Neural cell (in vitro differentiated cells): ENCODE results near the gene SGCE. TPM values are rescaled to one million over a fixed set of nuclear protein-coding genes. Genes with fewer than 3 reads are reported as not detected.

ENCODE experiments used
- H2AFZ ChIP-seq: fragments of 200-600, 300-800 bp; sonication (generic), shearing (Covaris generic); 2 replicates; pipeline ENCODE4 v1.6.0; 2014; ENCODE audit warnings: low read depth, mild to moderate bottlenecking, antibody characterized with exemption, low read length, moderate library complexity
- H3F3A ChIP-seq: fragments of 200-600 bp; shearing (Covaris generic); 2 replicates; pipeline ENCODE4 v1.6.1; 2016; ENCODE audit warnings: mild to moderate bottlenecking, moderate library complexity, mixed read lengths, antibody characterized with exemption, low read length; ENCODE audit not compliant: insufficient read depth, poor library complexity, severe bottlenecking
- H3K27ac ChIP-seq: fragments of 200-600, 300-800 bp; sonication (generic), shearing (Covaris generic); 2 replicates; pipeline ENCODE4 v1.5.1; 2014; ENCODE audit warnings: mild to moderate bottlenecking, low read length, moderate library complexity
- H3K27me3 ChIP-seq: fragments of 300-800, 200-600 bp; sonication (generic), shearing (Covaris generic); 2 replicates; pipeline ENCODE4 v1.6.0; 2014; ENCODE audit warnings: mild to moderate bottlenecking, low read depth, low read length, moderate library complexity; ENCODE audit not compliant: insufficient read depth
- H3K36me3 ChIP-seq: fragments of 300-800, 200-600 bp; sonication (generic), shearing (Covaris generic); 2 replicates; pipeline ENCODE4 v1.5.1; 2014; ENCODE audit warnings: mild to moderate bottlenecking, antibody characterized with exemption, low read length, moderate library complexity; ENCODE audit not compliant: insufficient read depth
- H3K4me2 ChIP-seq: fragments of 300-800, 200-600 bp; sonication (generic), shearing (Covaris generic); 2 replicates; pipeline ENCODE4 v1.6.0; 2014; ENCODE audit warnings: mild to moderate bottlenecking, low read length
- H3K4me3 ChIP-seq: fragments of 300-800, 200-600 bp; sonication (generic), shearing (Covaris generic); 2 replicates; pipeline ENCODE4 v1.5.1; 2014; ENCODE audit warnings: mild to moderate bottlenecking, low read length, moderate library complexity
- H3K79me2 ChIP-seq: fragments of 200-600 bp; shearing (Covaris generic); replicated peaks from 2 replicates; pipeline ENCODE4 v1.6.0; 2014; ENCODE audit warnings: mild to moderate bottlenecking, low read length, moderate library complexity; ENCODE audit not compliant: insufficient read depth
- H3K9ac ChIP-seq: fragments of 300-800, 200-600 bp; sonication (generic), shearing (Covaris generic); 2 replicates; pipeline ENCODE4 v1.6.1; 2016; ENCODE audit warnings: mild to moderate bottlenecking, low read length, mixed read lengths
- H3K9me2 ChIP-seq: fragments of 200-600 bp; shearing (Covaris generic); 2 replicates; pipeline ENCODE4 v1.6.1; 2016; ENCODE audit warnings: mild to moderate bottlenecking, low read length, mixed read lengths; ENCODE audit not compliant: insufficient read depth
- H3K9me3 ChIP-seq: fragments of 200-600, 300-800 bp; sonication (generic), shearing (Covaris generic); 2 replicates; pipeline ENCODE4 v1.6.1; 2016; ENCODE audit warnings: mild to moderate bottlenecking, mixed run types, low read length, moderate library complexity, mixed read lengths
- H4K20me1 ChIP-seq: fragments of 200-600 bp; shearing (Covaris generic); 2 replicates; pipeline ENCODE4 v1.6.1; 2016; ENCODE audit warnings: mild to moderate bottlenecking, mixed run types; ENCODE audit not compliant: insufficient read depth
- CTCF ChIP-seq: fragments of 450-650 bp; IDR thresholded peaks from 2 replicates; pipeline ENCODE4 v1.5.1; 2014; ENCODE audit warnings: antibody characterized with exemption, mild to moderate bottlenecking, moderate library complexity; ENCODE audit not compliant: poor library complexity, severe bottlenecking
- EZH2 ChIP-seq: fragments of 200-600, 300-800 bp; shearing (Covaris generic), sonication (generic); IDR thresholded peaks from 2 replicates; pipeline ENCODE4 v1.6.1; 2014; ENCODE audit warnings: antibody characterized with exemption, low read length, borderline replicate concordance, mild to moderate bottlenecking; ENCODE audit not compliant: insufficient read depth, poor library complexity, severe bottlenecking
- MXI1 ChIP-seq: fragments of 450-650 bp; conservative IDR thresholded peaks from 2 replicates; pipeline ENCODE4 v1.6.1; 2014; ENCODE audit warnings: antibody characterized with exemption, mild to moderate bottlenecking; ENCODE audit not compliant: poor library complexity, severe bottlenecking
- POLR2AphosphoS5 ChIP-seq: IDR thresholded peaks from 2 replicates; pipeline ENCODE4 v1.6.1; 2012
- RAD21 ChIP-seq: fragments of 450-650 bp; conservative IDR thresholded peaks from 2 replicates; pipeline ENCODE4 v1.6.1; 2014; ENCODE audit warnings: antibody characterized with exemption, mild to moderate bottlenecking, moderate library complexity
- SMC3 ChIP-seq: fragments of 450-650 bp; conservative IDR thresholded peaks from 2 replicates; pipeline ENCODE4 v1.6.1; 2014; ENCODE audit warnings: antibody characterized with exemption, mild to moderate bottlenecking, moderate library complexity; ENCODE audit not compliant: poor library complexity
- TAF1 ChIP-seq: IDR thresholded peaks from 2 replicates; pipeline ENCODE4 v1.6.1; 2012; ENCODE audit warnings: low read depth
- polyA plus RNA-seq: library from polyadenylated mRNA; depleted of rRNA; stranded (reverse); fragments of >200 nt; gene quantifications from 2 replicates; pipeline ENCODE4 v1.2.3, GENCODE V29; 2014

The SGCE gene
- polyA plus RNA-seq, 1 donor from 2014 or later, result 94.6 TPM

GRCh38 chr7:94679358-94679757 lies 23.4 kb upstream of the SGCE start:
- H3K27me3 ChIP-seq, result no peaks in the 10 kb centered on the region
- H3K27ac ChIP-seq, result no peak overlapping the region
- no peak overlapping the region for H3K4me2 ChIP-seq
- H3K9me2 ChIP-seq, result no peaks in the 10 kb centered on the region
- no peak overlapping the region for H2AFZ ChIP-seq
- H3K9ac ChIP-seq, result no peak overlapping the region
- no peaks in the 10 kb centered on the region for H3K36me3 ChIP-seq
- H3K79me2 ChIP-seq, result no peaks in the 10 kb centered on the region
- TF ChIP-seq CTCF (no peak), TAF1 (no peak), SMC3 (no peak), RAD21 (no peak)
- no peak overlapping the region for H3K4me3 ChIP-seq
- no peaks in the 10 kb centered on the region for H3F3A ChIP-seq
- no peaks in the 10 kb centered on the region for H4K20me1 ChIP-seq
- no peaks in the 10 kb centered on the region for H3K9me3 ChIP-seq

GRCh38 chr7:94676431-94676830 lies 20.5 kb upstream of the SGCE start:
- Histone ChIP-seq H3K79me2 (no peaks in the 10 kb centered on the region), H3K9ac (no peak overlapping the region), H4K20me1 (no peaks in the 10 kb centered on the region), H2AFZ (no peak overlapping the region), H3K9me2 (no peaks in the 10 kb centered on the region), H3K9me3 (no peaks in the 10 kb centered on the region), H3K36me3 (no peaks in the 10 kb centered on the region), H3K27ac (no peak overlapping the region), H3K4me3 (no peak overlapping the region), H3F3A (no peaks in the 10 kb centered on the region), H3K4me2 (no peak overlapping the region), H3K27me3 (no peaks in the 10 kb centered on the region)
- TF ChIP-seq POLR2AphosphoS5 (no peak), RAD21 (no peak), MXI1 (no peak)

- no peaks in the 10 kb centered on the region for H3K9me2 ChIP-seq
- no peak overlapping the region for H3K9ac ChIP-seq
- no peaks in the 10 kb centered on the region for H4K20me1 ChIP-seq
- no peaks in the 10 kb centered on the region for H3K9me3 ChIP-seq
- H3K4me2 ChIP-seq, result no peak overlapping the region
- H3K36me3 ChIP-seq, result no peaks in the 10 kb centered on the region
- H3K4me3 ChIP-seq, result no peak overlapping the region
- no peak overlapping the region for H3K27ac ChIP-seq
- no peak for TF ChIP-seq SMC3
- TF ChIP-seq POLR2AphosphoS5, result no peak
- TF ChIP-seq EZH2, result no peak
- no peak overlapping the region for H2AFZ ChIP-seq
- peaks cover 5% of the 10 kb centered on the region for H3F3A ChIP-seq
- no peaks in the 10 kb centered on the region for H3K79me2 ChIP-seq
- H3K27me3 ChIP-seq, result no peaks in the 10 kb centered on the region
These were observed 19.4 kb upstream of the SGCE start for GRCh38 chr7:94675356-94675755.
